Ovary (tissue), 9 donors: ENCODE measurements around the gene CPEB2. TPM values are rescaled to one million over a fixed set of nuclear protein-coding genes. Genes with fewer than 3 reads are reported as not detected.

Experiments used
- DNase-seq, 5 donors: peaks; one replicate each; pipeline ENCODE4 v3.0.0-alpha.2; 2019 to 2020
- H3K27ac ChIP-seq, 2 donors: fragments of 200-600 bp; one replicate each; pipeline versions ENCODE4 v1.5.1 to v1.8.0; 2019 to 2022
- H3K27me3 ChIP-seq: fragments of 200-600 bp; one replicate; pipeline ENCODE4 v1.8.0; 2022
- H3K36me3 ChIP-seq: fragments of 200-600 bp; sonication (generic); one replicate; pipeline ENCODE4 v1.5.1; 2019
- H3K4me1 ChIP-seq: one replicate; pipeline ENCODE4 v1.8.1; 2013; ENCODE audit warnings: mild to moderate bottlenecking, moderate library complexity; ENCODE audit not compliant: insufficient read depth
- H3K4me3 ChIP-seq: fragments of 200-600 bp; sonication (generic); one replicate; pipeline ENCODE4 v1.5.1; 2017
- H3K9me3 ChIP-seq, 2 donors: fragments of 200-600 bp in 1 of 2; sonication (generic) in 1 of 2; one replicate each; pipeline versions ENCODE4 v1.5.1 to v1.8.1; 2013 to 2019; ENCODE audit warnings: mild to moderate bottlenecking in 1 of 2, moderate library complexity in 1 of 2
- CTCF ChIP-seq, 3 donors: fragments of 450-650 bp in 2 of 3; fragments of 200-600 bp in 1 of 3; IDR thresholded peaks; one replicate each; pipeline versions ENCODE4 v1.5.1 to v1.8.0; 2016 to 2022; ENCODE audit warnings: antibody characterized with exemption in 3 of 3, mild to moderate bottlenecking in 1 of 3
- EP300 ChIP-seq: sonication (generic); formaldehyde crosslinking; IDR thresholded peaks from one replicate; pipeline ENCODE4 v1.6.1; 2017; ENCODE audit warnings: antibody characterized with exemption
- POLR2A ChIP-seq: fragments of 450-650 bp; IDR thresholded peaks from one replicate; pipeline ENCODE4 v1.6.1; 2017; ENCODE audit warnings: antibody characterized with exemption, mild to moderate bottlenecking, moderate library complexity
- WGBS, 3 donors: extraction: QIAGEN DNeasy Blood & Tissue Kit in 1 of 3; methylation state at CpG; one replicate each; pipeline versions ENCODE4 v1.1.5 to v1.1.7; 2013 to 2017; 5-methylcytosine and 5-hydroxymethylcytosine counted together
- intact Hi-C, 4 donors: fragments of 100-400 bp; cut with DNase I; formaldehyde crosslinking; loops; one replicate each; pipeline versions ENCODE4 v1.11.0 to v1.15.1; 2022 to 2023
- polyA plus RNA-seq, 2 donors: library from polyadenylated mRNA; stranded (reverse); fragments of 200-250 nt in 1 of 2; fragments of 350-450 nt in 1 of 2; fragmentation: Illumina TruSeq in 1 of 2; extraction: RNeasy Lipid Tissue Mini Kit (QIAGEN cat#74804) in 1 of 2; gene quantifications; one replicate each; pipeline ENCODE4 v1.2.3, GENCODE V29; 2013 to 2014
- total RNA-seq, 7 donors: library from RNA; depleted of rRNA in 2 of 7; stranded (reverse); fragments of >200 nt in 2 of 7; fragmentation: NEBNext Ultra II Directional in 3 of 7; extraction: Animal tissue kit (Norgen Biotek cat#: 25700) in 3 of 7; gene quantifications; one replicate each; pipeline versions ENCODE4 v1.1.0 to v1.2.4, GENCODE V29; 2016 to 2023
- donor health status: DM: no; HTN: no; CAD: no; lungs with moderate emphysema.
- donor health status: DM: no; HTN: no; CAD: no.
- donor health status: Bipolar disorder and iron deficiency.
- donor health status: DM: yes; HTN: yes; CAD: no.
- donor health status: DM: no; HTN: no; CAD: no.
- donor health status: DM: yes; HTN: yes; CAD: no.

The CPEB2 gene
- total and polyA plus RNA-seq, 9 donors: 4.4 to 18.6 (median 14.5) TPM

GRCh38 chr4:15104825-15105224 lies 102.5 kb downstream of the CPEB2 start:
- TF ChIP-seq POLR2A (no peak), EP300 (no peak), CTCF (IDR thresholded peaks at IDR 0.05) (no peak)
- Histone ChIP-seq H3K36me3 (no peaks in the 10 kb centered on the region), H3K9me3 (no peaks in the 10 kb centered on the region), H3K27me3 (no peaks in the 10 kb centered on the region), H3K27ac (no peak overlapping the region), H3K4me1 (no peaks in the 10 kb centered on the region), H3K4me3 (no peak overlapping the region)
- intact Hi-C loops: no loop called here
- 92 to 97% (median 96%) methylated on average over 1 of the region's 1 CpG for WGBS, 3 donors
- no peak for DNase-seq

- Histone ChIP-seq H3K4me3 (no peak overlapping the region), H3K27ac (no peak overlapping the region), H3K4me1 (no peaks in the 10 kb centered on the region), H3K36me3 (no peaks in the 10 kb centered on the region), H3K9me3 (no peaks in the 10 kb centered on the region), H3K27me3 (no peaks in the 10 kb centered on the region)
- intact Hi-C loops: no loop called here
- 46 to 53% (median 50%) methylated on average over 5 of the region's 5 CpGs for WGBS, 3 donors
- no peak for TF ChIP-seq POLR2A
- no peak for TF ChIP-seq CTCF (IDR thresholded peaks at IDR 0.05)
- no peak for TF ChIP-seq EP300
- DNase-seq: no peak
Observed at GRCh38 chr4:15106399-15106798, 104.1 kb downstream of the CPEB2 start.

- DNase-seq: no peak
- Histone ChIP-seq H3K4me3 (no peak overlapping the region), H3K27me3 (no peaks in the 10 kb centered on the region), H3K9me3 (no peaks in the 10 kb centered on the region), H3K27ac (no peak overlapping the region), H3K36me3 (no peaks in the 10 kb centered on the region), H3K4me1 (no peaks in the 10 kb centered on the region)
- intact Hi-C loops: no loop called here
- TF ChIP-seq POLR2A: no peak
Observed at GRCh38 chr4:15109600-15109999, 107.3 kb downstream of the CPEB2 start.

- TF ChIP-seq POLR2A: no peak
- TF ChIP-seq EP300: no peak
- H3K27me3 ChIP-seq: no peaks in the 10 kb centered on the region
- H3K4me3 ChIP-seq: no peak overlapping the region
- no peak for DNase-seq
- H3K4me1 ChIP-seq: no peaks in the 10 kb centered on the region
- intact Hi-C loops: no loop called here
- no peaks in the 10 kb centered on the region for H3K36me3 ChIP-seq
- no peaks in the 10 kb centered on the region for H3K9me3 ChIP-seq
- H3K27ac ChIP-seq: no peak overlapping the region
Observed at GRCh38 chr4:15110120-15110571, 107.9 kb downstream of the CPEB2 start.

- H3K4me3 ChIP-seq: no peak overlapping the region
- no peaks in the 10 kb centered on the region for H3K9me3 ChIP-seq
- no peak overlapping the region for H3K27ac ChIP-seq
- H3K27me3 ChIP-seq: no peaks in the 10 kb centered on the region
- no peak for TF ChIP-seq EP300
- TF ChIP-seq POLR2A: no peak
- TF ChIP-seq CTCF (IDR thresholded peaks at IDR 0.05): no peak
- WGBS, 3 donors: 87 to 94% (median 88%) methylated on average over 2 of the region's 2 CpGs
- no peak for DNase-seq
- no peaks in the 10 kb centered on the region for H3K36me3 ChIP-seq
- intact Hi-C loops: no loop called here
- H3K4me1 ChIP-seq: peaks cover 3% of the 10 kb centered on the region
Observed at GRCh38 chr4:15116509-15117079, 114.3 kb downstream of the CPEB2 start.
